Mammary epithelial cell (primary cell): Measurements from ENCODE around the gene AJAP1.

Source experiments
- CTCF ChIP-seq, 2 donors: IDR thresholded peaks in 1 of 2; conservative IDR thresholded peaks in 1 of 2; 2 replicates each; pipeline ENCODE4 v1.5.1; 2011 to 2012; ENCODE audit warnings: inconsistent platforms in 2 of 2, low read length in 2 of 2, mild to moderate bottlenecking in 2 of 2, control low read depth in 1 of 2, low read depth in 1 of 2; ENCODE audit not compliant: insufficient read depth in 1 of 2; ENCODE audit errors: extremely low read depth in 1 of 2
- EZH2 ChIP-seq: IDR thresholded peaks from 2 replicates; pipeline ENCODE4 v1.6.1; 2012; ENCODE audit warnings: low read length, inconsistent platforms, borderline replicate concordance

GRCh38 chr1:4797429-4797828 lies 143.0 kb downstream of the AJAP1 start:
- no peak for TF ChIP-seq CTCF (conservative IDR thresholded peaks at IDR 0.05 in 1 of 2, IDR thresholded peaks at IDR 0.05 in 1 of 2; ENCODE audit: extremely low read depth in 1 of 2, insufficient read depth in 1 of 2, low read depth in 1 of 2, low read length in 2 of 2)
- TF ChIP-seq EZH2, result no peak
